ENCODE results near the gene C1QTNF6. TPM values are rescaled to one million over a fixed set of nuclear protein-coding genes. Genes with fewer than 3 reads are reported as not detected.
A peak's percentile ranks its signal among the peaks of the same experiment; 100 is the strongest.
"Not testable (repeated sequence)": the region's sequence is repeated elsewhere in the genome, so short reads cannot be mapped to it uniquely, and the experiment has no call there.

Gene C1QTNF6
- total and polyA plus RNA-seq, 4 experiments from 2014 or later, result 0.49 to 24.8 (median 12.0) TPM

DNA sequence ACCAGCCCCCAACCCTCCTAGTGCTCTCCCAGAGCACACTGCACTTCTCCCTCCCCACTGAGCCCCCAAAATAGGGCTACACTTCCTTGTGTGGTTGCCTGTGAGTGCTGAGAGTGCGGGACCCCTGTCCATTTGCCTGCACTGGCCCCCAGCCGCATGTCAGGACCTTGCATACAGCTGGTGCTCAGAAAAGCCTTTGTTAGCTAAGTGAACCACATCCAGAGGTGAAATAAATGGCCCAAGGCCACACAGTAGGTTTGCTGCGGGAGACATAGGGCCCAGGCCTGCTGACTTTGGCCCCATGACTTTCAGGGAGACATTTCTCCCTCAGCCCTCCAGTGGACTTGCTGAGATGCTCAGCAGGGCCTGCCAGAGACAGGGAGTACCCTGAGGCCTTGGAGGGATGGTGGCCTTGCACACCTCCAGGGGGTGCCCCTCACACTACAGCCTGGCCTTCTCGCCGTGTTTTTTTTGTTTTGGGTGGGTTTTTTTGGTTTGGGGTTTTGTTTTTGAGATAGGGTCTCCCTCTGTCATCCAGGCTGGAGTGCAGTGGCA, 14.0 kb upstream of the C1QTNF6 start:
- ChIA-PET POLR2A (ENCODE audit: partially characterized antibody) (interaction anchor here (0.7 to 7.6 kb wide), 3 partner anchors 17 to 40 kb away, joined by 4 to 125 read pairs (median 4); no protein-coding TSS in a partner anchor), CTCF (ENCODE audit: partially characterized antibody) (interaction anchor here (0.7 to 6.7 kb wide), 6 partner anchors 16 to 58 kb away, joined by 3 to 108 read pairs (median 74); partner anchors contain the start of gene RAC2)
- no peak overlapping the region for H3K4me3 ChIP-seq (ENCODE audit: low read length in 2 of 2)
- no peak for DNase-seq
- no peaks in the 10 kb centered on the region for H3K27me3 ChIP-seq (ENCODE audit: insufficient read depth, low read length)
- intact Hi-C loops (cut with micrococcal nuclease), result no loop called here
- Mint-ChIP-seq H3K27me3 (no peaks in the 10 kb centered on the region), H3K9me3 (no peaks in the 10 kb centered on the region), H3K4me3 (no peak overlapping the region), H3K36me3 (peaks cover 0 to 3% of the 10 kb centered on the region in 2 donors), H3K27ac (peak overlapping the region in 5 of 7 donors; percentile 17 to 79 (median 61)), H3K4me1 (peaks cover 8 to 21% (median 17%) of the 10 kb centered on the region in 4 donors)
- no peaks in the 10 kb centered on the region for H3K36me3 ChIP-seq (ENCODE audit: insufficient read depth, low read length)
- H3K4me1 ChIP-seq (ENCODE audit: insufficient read depth, low read length), result peaks cover 24% of the 10 kb centered on the region
- H3K9me3 ChIP-seq (ENCODE audit: control insufficient read depth in 1 of 2, low read length in 2 of 2), result no peaks in the 10 kb centered on the region
- H3K27ac ChIP-seq (ENCODE audit: low read depth, low read length), result no peak overlapping the region

DNA sequence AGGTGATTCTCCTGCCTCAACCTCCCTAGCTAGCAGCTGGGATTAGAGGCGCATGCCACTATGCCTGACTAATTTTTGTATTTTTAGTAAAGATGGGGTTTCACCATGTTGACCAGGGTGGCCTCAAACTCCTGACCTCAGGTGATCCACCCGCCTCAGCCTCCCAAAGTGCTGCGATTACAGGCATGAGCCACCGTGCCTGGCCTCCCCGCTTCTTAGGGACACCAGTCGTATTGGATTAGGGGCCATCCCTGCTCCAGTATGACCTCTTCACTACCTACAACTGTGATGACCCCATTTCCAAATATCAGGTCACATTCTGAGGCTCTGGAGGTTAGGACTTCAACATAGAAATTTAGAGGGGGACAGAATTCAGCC, 13.4 kb upstream of the C1QTNF6 start:
- CTCF ChIA-PET (ENCODE audit: partially characterized antibody), result interaction anchor here (1.6 to 6.7 kb wide), 9 partner anchors 17 to 125 kb away, joined by 4 to 108 read pairs (median 62); partner anchors contain the start of genes IL2RB and RAC2
- H3K27me3 Mint-ChIP-seq; intact Hi-C loops (cut with micrococcal nuclease); H3K9me3 Mint-ChIP-seq; H3K36me3 ChIP-seq (ENCODE audit: insufficient read depth, low read length); H3K27me3 ChIP-seq (ENCODE audit: insufficient read depth, low read length); H3K36me3 Mint-ChIP-seq; H3K4me3 ChIP-seq (ENCODE audit: low read length in 2 of 2); H3K9me3 ChIP-seq (ENCODE audit: control insufficient read depth in 1 of 2, low read length in 2 of 2); H3K4me3 Mint-ChIP-seq; H3K27ac ChIP-seq (ENCODE audit: low read depth, low read length); DNase-seq: not testable (repeated sequence)
- peak overlapping the region in 1 of 7 donors; percentile 57 for H3K27ac Mint-ChIP-seq
- peaks cover 8 to 21% (median 17%) of the 10 kb centered on the region in 4 donors for H3K4me1 Mint-ChIP-seq
- peaks cover 30% of the 10 kb centered on the region for H3K4me1 ChIP-seq (ENCODE audit: insufficient read depth, low read length)
- POLR2A ChIA-PET (ENCODE audit: partially characterized antibody), result interaction anchor here (1.0 to 7.6 kb wide), 4 partner anchors 18 to 40 kb away, joined by 4 to 129 read pairs (median 110); partner anchors contain the start of gene RAC2

DNA sequence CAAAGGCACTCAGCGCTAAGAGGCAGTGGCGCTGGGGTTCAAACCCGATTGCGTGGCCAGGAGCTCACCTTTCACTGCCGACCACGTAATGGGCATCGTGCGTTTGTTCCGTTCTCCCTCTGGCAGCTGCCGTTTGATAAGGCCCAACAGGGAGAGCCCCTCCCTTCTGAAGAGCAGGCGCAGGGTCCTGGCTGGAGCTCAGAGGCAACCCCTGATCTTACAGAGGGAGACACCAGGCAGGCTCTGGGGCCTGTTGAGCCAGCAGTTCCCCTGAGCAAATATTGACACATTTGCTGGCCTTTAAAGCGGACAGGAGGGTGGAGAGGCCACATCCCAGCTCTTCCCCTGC, 11.7 kb upstream of the C1QTNF6 start:
- CTCF ChIA-PET (ENCODE audit: partially characterized antibody), result interaction anchor here (0.7 to 6.7 kb wide), 37 partner anchors 10 to 424 kb away, joined by 3 to 108 read pairs (median 4); partner anchors contain the start of genes CYTH4, IFT27, IL2RB and RAC2
- H3K4me1 Mint-ChIP-seq, result peaks cover 8 to 35% (median 19%) of the 10 kb centered on the region in 4 donors
- H3K36me3 Mint-ChIP-seq, result peaks cover 0 to 3% of the 10 kb centered on the region in 2 donors
- H3K27me3 Mint-ChIP-seq, result no peaks in the 10 kb centered on the region
- peak overlapping the region; percentile 93 for H3K27ac ChIP-seq (ENCODE audit: low read depth, low read length)
- peak overlapping the region; percentile 41 to 91 (median 82) for H3K4me3 Mint-ChIP-seq
- peak overlapping the region; percentile 79 to 94 (median 92) for H3K27ac Mint-ChIP-seq
- intact Hi-C loops (cut with micrococcal nuclease), result loop anchor here (1.0 to 10.0 kb wide), 10 partner anchors 20 to 423 kb away; partner anchors contain the start of genes IFT27 and RAC2
- H3K4me1 ChIP-seq (ENCODE audit: insufficient read depth, low read length), result peaks cover 34% of the 10 kb centered on the region
- no peaks in the 10 kb centered on the region for H3K27me3 ChIP-seq (ENCODE audit: insufficient read depth, low read length)
- POLR2A ChIA-PET (ENCODE audit: partially characterized antibody), result interaction anchor here (0.6 to 7.6 kb wide), 31 partner anchors 10 to 1849 kb away, joined by 3 to 129 read pairs (median 5); partner anchors contain the start of genes C1QTNF6, IFT27, IL2RB and KCTD17
- no peaks in the 10 kb centered on the region for H3K36me3 ChIP-seq (ENCODE audit: insufficient read depth, low read length)
- H3K9me3 Mint-ChIP-seq, result no peaks in the 10 kb centered on the region
- H3K4me3 ChIP-seq (ENCODE audit: low read length in 2 of 2), result peak overlapping the region in 1 of 2 donors; percentile 73
- DNase-seq, result no peak
- no peaks in the 10 kb centered on the region for H3K9me3 ChIP-seq (ENCODE audit: control insufficient read depth in 1 of 2, low read length in 2 of 2)

DNA sequence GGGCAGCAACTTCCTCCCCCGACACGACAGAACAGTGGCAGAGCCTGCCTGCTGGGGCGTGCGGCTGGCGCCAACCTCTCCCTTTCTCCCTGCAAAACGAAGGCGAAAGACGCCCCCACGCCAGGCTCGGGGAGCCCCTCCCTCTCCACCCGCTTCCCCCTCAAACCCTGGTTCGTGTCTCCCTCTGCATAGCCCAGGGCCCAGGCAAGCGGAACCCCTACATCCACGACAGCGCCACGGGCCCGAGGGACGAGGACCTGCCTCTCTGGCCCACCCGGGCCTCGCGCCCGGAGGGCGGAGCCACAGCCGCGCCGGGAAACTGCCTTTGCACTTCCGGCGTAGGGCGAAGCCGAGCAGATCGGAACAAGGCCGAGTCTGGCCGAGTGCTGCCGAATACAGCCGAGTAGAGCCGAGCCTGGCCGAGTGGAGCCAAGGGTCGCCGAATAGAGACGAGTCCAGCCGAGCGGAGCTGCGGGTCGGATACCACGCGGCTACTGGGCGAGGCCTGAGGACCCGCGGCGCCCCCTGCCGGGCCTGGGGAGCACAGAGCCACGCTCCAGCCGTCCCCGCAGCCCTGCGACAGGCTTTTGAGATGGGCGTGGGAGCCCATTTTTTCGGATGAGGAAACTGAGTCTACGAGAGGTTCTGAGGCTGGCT, 11.2 kb upstream of the C1QTNF6 start:
- Mint-ChIP-seq H3K4me1 (peaks cover 10 to 40% (median 22%) of the 10 kb centered on the region in 4 donors), H3K4me3 (peak overlapping the region; percentile 79 to 91 (median 84)), H3K27ac (peak overlapping the region; percentile 89 to 96 (median 93)), H3K9me3 (no peaks in the 10 kb centered on the region), H3K27me3 (no peaks in the 10 kb centered on the region), H3K36me3 (peaks cover 0 to 3% of the 10 kb centered on the region in 2 donors)
- peak overlapping the region; percentile 57 to 73 for H3K4me3 ChIP-seq (ENCODE audit: low read length in 2 of 2)
- H3K27me3 ChIP-seq (ENCODE audit: insufficient read depth, low read length), result no peaks in the 10 kb centered on the region
- POLR2A ChIA-PET (ENCODE audit: partially characterized antibody), result interaction anchor here (0.6 to 7.6 kb wide), 31 partner anchors 10 to 1848 kb away, joined by 3 to 129 read pairs (median 5); partner anchors contain the start of genes C1QTNF6, IFT27, IL2RB and KCTD17
- no peaks in the 10 kb centered on the region for H3K9me3 ChIP-seq (ENCODE audit: control insufficient read depth in 1 of 2, low read length in 2 of 2)
- CTCF ChIA-PET (ENCODE audit: partially characterized antibody), result interaction anchor here (0.7 to 6.7 kb wide), 37 partner anchors 9 to 423 kb away, joined by 3 to 108 read pairs (median 4); partner anchors contain the start of genes CYTH4, IFT27, IL2RB and RAC2
- no peaks in the 10 kb centered on the region for H3K36me3 ChIP-seq (ENCODE audit: insufficient read depth, low read length)
- peak overlapping the region; percentile 93 for H3K27ac ChIP-seq (ENCODE audit: low read depth, low read length)
- peaks cover 39% of the 10 kb centered on the region for H3K4me1 ChIP-seq (ENCODE audit: insufficient read depth, low read length)
- intact Hi-C loops (cut with micrococcal nuclease), result loop anchor here (1.0 to 10.0 kb wide), 10 partner anchors 20 to 423 kb away; partner anchors contain the start of genes IFT27 and RAC2
- DNase-seq, result peak; percentile 97 to 100 (median 99)

DNA sequence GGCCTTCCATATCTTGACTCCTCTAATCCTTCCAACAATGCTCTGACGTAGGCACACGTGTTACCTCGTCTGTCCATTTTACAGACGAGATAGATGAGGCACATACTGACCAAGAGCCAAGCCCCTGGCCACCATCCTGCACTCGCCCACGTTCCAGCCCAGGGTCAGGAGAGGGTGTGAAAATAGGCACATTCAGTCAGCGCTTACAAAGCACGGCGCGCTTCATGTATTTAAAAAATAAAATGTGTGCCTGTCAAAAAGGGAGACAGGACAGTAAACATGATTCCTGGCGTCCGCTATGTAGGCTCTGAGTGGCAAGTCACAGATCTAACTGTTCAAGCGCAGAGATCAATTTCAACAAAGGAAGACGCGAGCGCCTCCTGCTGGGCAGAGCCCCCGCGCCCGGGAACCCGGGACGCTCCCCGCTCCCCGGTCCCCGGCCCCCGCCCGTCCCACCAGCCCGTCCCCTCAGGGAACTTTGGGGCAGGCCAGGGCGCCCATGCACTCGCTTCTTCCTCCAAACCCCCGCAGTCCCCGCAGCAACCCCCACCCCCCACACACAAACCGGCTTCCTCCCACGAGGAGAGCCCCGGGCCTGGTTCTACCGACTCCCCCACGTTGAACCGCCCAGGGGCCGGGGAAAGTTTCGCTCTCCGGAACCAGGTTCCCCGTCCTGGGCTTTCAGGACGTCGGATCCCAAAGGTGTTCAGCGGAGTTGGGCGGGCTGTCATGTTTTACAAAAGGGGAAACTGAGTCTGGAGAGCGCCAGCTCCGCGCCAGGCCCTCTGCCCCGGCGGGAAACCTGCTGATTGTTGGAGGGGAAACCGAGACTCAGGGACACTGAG, 10.4 kb upstream of the C1QTNF6 start:
- Histone ChIP-seq H3K4me3 (ENCODE audit: low read length in 2 of 2) (peak overlapping the region; percentile 57 to 73), H3K36me3 (ENCODE audit: insufficient read depth, low read length) (no peaks in the 10 kb centered on the region), H3K9me3 (ENCODE audit: control insufficient read depth in 1 of 2, low read length in 2 of 2) (no peaks in the 10 kb centered on the region), H3K27me3 (ENCODE audit: insufficient read depth, low read length) (no peaks in the 10 kb centered on the region), H3K27ac (ENCODE audit: low read depth, low read length) (peak overlapping the region; percentile 93), H3K4me1 (ENCODE audit: insufficient read depth, low read length) (peaks cover 46% of the 10 kb centered on the region)
- Mint-ChIP-seq H3K4me3 (peak overlapping the region; percentile 79 to 91 (median 84)), H3K36me3 (peaks cover 0 to 3% of the 10 kb centered on the region in 2 donors), H3K9me3 (no peaks in the 10 kb centered on the region), H3K27ac (peak overlapping the region; percentile 89 to 96 (median 94)), H3K4me1 (peaks cover 18 to 47% (median 29%) of the 10 kb centered on the region in 4 donors), H3K27me3 (no peaks in the 10 kb centered on the region)
- intact Hi-C loops (cut with micrococcal nuclease), result loop anchor here (1.0 to 10.0 kb wide), 14 partner anchors 21 to 422 kb away; partner anchors contain the start of genes IFT27 and RAC2
- ChIA-PET CTCF (ENCODE audit: partially characterized antibody) (interaction anchor here (0.8 to 6.7 kb wide), 39 partner anchors 8 to 441 kb away, joined by 3 to 108 read pairs (median 5); partner anchors contain the start of genes CYTH4, IFT27, IL2RB and RAC2), POLR2A (ENCODE audit: partially characterized antibody) (interaction anchor here (0.6 to 7.6 kb wide), 29 partner anchors 11 to 529 kb away, joined by 3 to 129 read pairs (median 8); partner anchors contain the start of genes C1QTNF6, IFT27, IL2RB and KCTD17)
- peak; percentile 82 to 87 (median 84) for DNase-seq

Measured in CD4-positive, alpha-beta memory T cell (primary cell).